CD14-positive monocyte (primary cell): ENCODE data around the gene SH3RF1. TPM values are rescaled to one million over a fixed set of nuclear protein-coding genes. Genes with fewer than 3 reads are reported as not detected.
"Not testable (repeated sequence)": the region's sequence is repeated elsewhere in the genome, so short reads cannot be mapped to it uniquely, and the experiment has no call there.

Experiments
- DNase-seq, 3 donors: peaks; one replicate each; pipeline ENCODE4 v3.0.0-alpha.2; 2011 to 2022
- H2AFZ ChIP-seq: 2 replicates; pipeline ENCODE4 v1.6.0; 2012; ENCODE audit warnings: mild to moderate bottlenecking, low read depth, low read length, inconsistent platforms; ENCODE audit not compliant: insufficient read depth, poor library complexity, severe bottlenecking
- H3K27ac ChIP-seq, 2 donors: 1 replicate in 1 of 2; 2 replicates in 1 of 2; pipeline ENCODE4 v1.5.1; 2012 to 2013; ENCODE audit warnings: low read length in 2 of 2, control low read depth in 1 of 2, inconsistent platforms in 1 of 2, low read depth in 1 of 2, mild to moderate bottlenecking in 1 of 2
- H3K27me3 ChIP-seq, 2 donors: one replicate each; pipeline versions ENCODE4 v1.6.0 to v1.6.1; 2011 to 2013; ENCODE audit warnings: low read length in 2 of 2; ENCODE audit not compliant: control insufficient read depth in 2 of 2, insufficient read depth in 2 of 2
- H3K36me3 ChIP-seq, 2 donors: replicated peaks in 1 of 2; 1 replicate in 1 of 2; 2 replicates in 1 of 2; pipeline versions ENCODE4 v1.5.1 to v1.6.1; 2012 to 2013; ENCODE audit warnings: low read length in 2 of 2, control low read depth in 1 of 2, inconsistent platforms in 1 of 2, mild to moderate bottlenecking in 1 of 2; ENCODE audit not compliant: insufficient read depth in 2 of 2, control insufficient read depth in 1 of 2
- H3K4me1 ChIP-seq, 2 donors: 1 replicate in 1 of 2; 2 replicates in 1 of 2; pipeline versions ENCODE4 v1.5.1 to v1.6.1; 2012 to 2013; ENCODE audit warnings: low read length in 2 of 2, control low read depth in 1 of 2, inconsistent platforms in 1 of 2, mild to moderate bottlenecking in 1 of 2, moderate library complexity in 1 of 2; ENCODE audit not compliant: insufficient read depth in 2 of 2, control insufficient read depth in 1 of 2
- H3K4me2 ChIP-seq: replicated peaks from 2 replicates; pipeline ENCODE3; 2012; ENCODE audit warnings: low read length, moderate library complexity, mild to moderate bottlenecking; ENCODE audit not compliant: poor library complexity, severe bottlenecking; ENCODE audit errors: extremely low read depth
- H3K4me3 ChIP-seq, 3 experiments: fragments of 200-600 bp in 1 of 3; sonication (generic) in 1 of 3; replicated peaks in 1 of 3; 1 replicate in 2 of 3; 2 replicates in 1 of 3; pipeline ENCODE4 v1.5.1; 2011 to 2013; ENCODE audit warnings: low read length in 3 of 3, mild to moderate bottlenecking in 3 of 3, control low read depth in 2 of 3, low read depth in 2 of 3, inconsistent platforms in 1 of 3, moderate library complexity in 1 of 3
- H3K79me2 ChIP-seq: 2 replicates; pipeline ENCODE4 v1.6.0; 2012; ENCODE audit warnings: mild to moderate bottlenecking, control low read depth, inconsistent platforms, low read length, moderate library complexity; ENCODE audit not compliant: insufficient read depth
- H3K9ac ChIP-seq: 2 replicates; pipeline ENCODE4 v1.6.0; 2017; ENCODE audit warnings: low read length, mild to moderate bottlenecking; ENCODE audit not compliant: insufficient read depth, poor library complexity, severe bottlenecking
- H3K9me3 ChIP-seq, 2 donors: replicated peaks in 1 of 2; 1 replicate in 1 of 2; 2 replicates in 1 of 2; pipeline versions ENCODE4 v1.5.1 to v1.6.1; 2012 to 2013; ENCODE audit warnings: low read length in 2 of 2, control low read depth in 1 of 2; ENCODE audit not compliant: control insufficient read depth in 1 of 2, insufficient read depth in 1 of 2
- H4K20me1 ChIP-seq: 2 replicates; pipeline ENCODE4 v1.6.0; 2012; ENCODE audit warnings: mild to moderate bottlenecking, low read length, control low read depth, moderate library complexity; ENCODE audit not compliant: insufficient read depth
- H3K27ac Mint-ChIP-seq, 7 donors: one replicate each; pipeline ENCODE4 v1.8.0; 2020; ENCODE audit warnings: mild to moderate bottlenecking in 7 of 7, mixed read lengths in 7 of 7, moderate library complexity in 6 of 7, inconsistent platforms in 2 of 7
- H3K27me3 Mint-ChIP-seq, 3 donors: one replicate each; pipeline ENCODE4 v1.8.0; 2021 to 2022; ENCODE audit warnings: low read depth in 3 of 3, mild to moderate bottlenecking in 3 of 3, mixed read lengths in 3 of 3, moderate library complexity in 3 of 3, inconsistent platforms in 1 of 3
- H3K36me3 Mint-ChIP-seq, 2 donors: one replicate each; pipeline ENCODE4 v1.8.0; 2020; ENCODE audit warnings: mixed read lengths in 2 of 2, inconsistent platforms in 1 of 2, mild to moderate bottlenecking in 1 of 2
- H3K4me1 Mint-ChIP-seq: one replicate; pipeline ENCODE4 v1.8.0; 2020; ENCODE audit warnings: mild to moderate bottlenecking, mixed read lengths
- H3K4me3 Mint-ChIP-seq, 2 donors: one replicate each; pipeline ENCODE4 v1.8.0; 2020; ENCODE audit warnings: mild to moderate bottlenecking in 2 of 2, mixed read lengths in 2 of 2, moderate library complexity in 1 of 2
- H3K9me3 Mint-ChIP-seq, 7 donors: one replicate each; pipeline ENCODE4 v1.8.0; 2020 to 2022; ENCODE audit warnings: mixed read lengths in 7 of 7, mild to moderate bottlenecking in 6 of 7, moderate library complexity in 6 of 7, inconsistent platforms in 2 of 7
- CTCF ChIP-seq: fragments of 200-600 bp; IDR thresholded peaks from one replicate; pipeline ENCODE4 v1.8.0; 2022; ENCODE audit warnings: antibody characterized with exemption, mild to moderate bottlenecking
- WGBS: methylation state at CpG from one replicate; pipeline ENCODE4 v1.1.5; 2013; ENCODE audit warnings: missing lambda C conversion rate; ENCODE audit not compliant: insufficient coverage; 5-methylcytosine and 5-hydroxymethylcytosine counted together
- intact Hi-C, 2 donors: fragments of 100-400 bp; cut with micrococcal nuclease; formaldehyde crosslinking; loops; one replicate each; pipeline versions ENCODE4 v1.15.0 to v1.15.1; 2023
- polyA plus RNA-seq, 3 donors: library from polyadenylated mRNA; depleted of rRNA in 1 of 3; unstranded in 2 of 3; stranded (reverse) in 1 of 3; fragments of 300-500 nt in 2 of 3; fragments of >200 nt in 1 of 3; fragmentation: Illumina TruSeq in 2 of 3; gene quantifications; 1 replicate in 2 of 3; 2 replicates in 1 of 3; pipeline ENCODE4 v1.2.3, GENCODE V29; 2012 to 2021

The SH3RF1 gene
- polyA plus RNA-seq, 3 donors, result 3.1 to 4.7 (median 4.4) TPM

- Mint-ChIP-seq H3K36me3 (peaks cover 0 to 5% of the 10 kb centered on the region in 2 donors), H3K27ac (no peak overlapping the region), H3K27me3 (peaks cover 0 to 1% (median 1%) of the 10 kb centered on the region in 3 donors), H3K9me3 (peaks cover 3 to 13% (median 10%) of the 10 kb centered on the region in 7 donors), H3K4me1 (no peaks in the 10 kb centered on the region), H3K4me3 (no peak overlapping the region)
- H3K36me3 ChIP-seq, result no peaks in the 10 kb centered on the region
- no peak overlapping the region for H2AFZ ChIP-seq
- intact Hi-C loops, result no loop called here
- no peaks in the 10 kb centered on the region for H4K20me1 ChIP-seq
- no peak overlapping the region for H3K9ac ChIP-seq
- no peak overlapping the region for H3K27ac ChIP-seq
- H3K4me2 ChIP-seq, result no peak overlapping the region
- no peaks in the 10 kb centered on the region for H3K79me2 ChIP-seq
- no peaks in the 10 kb centered on the region for H3K4me1 ChIP-seq
- no peak for TF ChIP-seq CTCF
- no peak overlapping the region for H3K4me3 ChIP-seq
- no peaks in the 10 kb centered on the region for H3K27me3 ChIP-seq
- DNase-seq, result no peak
- peaks cover 0 to 4% of the 10 kb centered on the region in 2 donors for H3K9me3 ChIP-seq
Observed at GRCh38 chr4:169195032-169195431, 75.7 kb downstream of the SH3RF1 start.

- H3K9me3 ChIP-seq, H3K4me2 ChIP-seq, DNase-seq, H3K4me1 ChIP-seq, H3K4me3 ChIP-seq, H3K27me3 ChIP-seq, H3K9me3 Mint-ChIP-seq, H3K27ac Mint-ChIP-seq, H3K4me1 Mint-ChIP-seq, H4K20me1 ChIP-seq, H3K36me3 Mint-ChIP-seq, H3K27ac ChIP-seq, H2AFZ ChIP-seq, H3K9ac ChIP-seq, H3K27me3 Mint-ChIP-seq, H3K36me3 ChIP-seq, intact Hi-C loops, H3K4me3 Mint-ChIP-seq: not testable (repeated sequence)
- no CpG with 5 or more reads among the region's 2 CpGs for WGBS
- peaks cover 17% of the 10 kb centered on the region for H3K79me2 ChIP-seq
Observed at GRCh38 chr4:169189968-169190367, 80.8 kb downstream of the SH3RF1 start.
